ENCODE measurements around the gene MOSMO. TPM values are rescaled to one million over a fixed set of nuclear protein-coding genes. Genes with fewer than 3 reads are reported as not detected.

Gene MOSMO
- total and polyA plus RNA-seq, 10 donors = 9.5 to 35.7 (median 16.8) TPM

GRCh38 chr16:21980032-21980431 lies 27.9 kb upstream of the MOSMO start:
- DNase-seq = no peak
- WGBS, 5 donors = 85 to 96% (median 94%) methylated on average over 4 of the region's 4 CpGs
- TF ChIP-seq CTCF (IDR thresholded peaks at IDR 0.05 in 8 of 11, conservative IDR thresholded peaks at IDR 0.05 in 3 of 11) (no peak), POLR2AphosphoS5 (IDR thresholded peaks at IDR 0.05) (no peak), POLR2A (IDR thresholded peaks at IDR 0.05) (no peak)
- no peaks in the 10 kb centered on the region for H3K4me1 ChIP-seq
- H3K27me3 ChIP-seq (replicated peaks in 1 of 7) = no peaks in the 10 kb centered on the region
- no peak overlapping the region for H3K4me3 ChIP-seq
- intact Hi-C loops (cut with DNase I; ENCODE audit: low total_unique reads) = no loop called here
- no peaks in the 10 kb centered on the region for H3K9me3 ChIP-seq
- H3K36me3 ChIP-seq = peaks cover 7 to 100% (median 100%) of the 10 kb centered on the region in 6 donors
- no peak overlapping the region for H3K27ac ChIP-seq

GRCh38 chr16:21982108-21982507 lies 25.8 kb upstream of the MOSMO start:
- 96 to 99% (median 97%) methylated on average over 5 of the region's 5 CpGs for WGBS, 5 donors
- Histone ChIP-seq H3K4me1 (peaks cover 0 to 17% (median 4%) of the 10 kb centered on the region in 6 donors), H3K27me3 (replicated peaks in 1 of 7) (no peaks in the 10 kb centered on the region), H3K4me3 (no peak overlapping the region), H3K27ac (no peak overlapping the region), H3K9me3 (no peaks in the 10 kb centered on the region), H3K36me3 (peaks cover 5 to 99% (median 90%) of the 10 kb centered on the region in 6 donors)
- DNase-seq = no peak
- intact Hi-C loops (cut with DNase I; ENCODE audit: low total_unique reads) = no loop called here
- no peak for TF ChIP-seq POLR2AphosphoS5 (IDR thresholded peaks at IDR 0.05)
- no peak for TF ChIP-seq CTCF (IDR thresholded peaks at IDR 0.05 in 8 of 11, conservative IDR thresholded peaks at IDR 0.05 in 3 of 11)
- TF ChIP-seq POLR2A (IDR thresholded peaks at IDR 0.05) = no peak

GRCh38 chr16:21984062-21984461 lies 23.8 kb upstream of the MOSMO start:
- H3K36me3 ChIP-seq = peaks cover 5 to 79% (median 71%) of the 10 kb centered on the region in 6 donors

GRCh38 chr16:21985524-21985923 lies 22.4 kb upstream of the MOSMO start:
- peak overlapping the region in 4 of 8 donors; percentile 28 to 46 (median 37) for H3K27ac ChIP-seq
- no peak for TF ChIP-seq CTCF (IDR thresholded peaks at IDR 0.05 in 8 of 11, conservative IDR thresholded peaks at IDR 0.05 in 3 of 11)
- no peaks in the 10 kb centered on the region for H3K27me3 ChIP-seq (replicated peaks in 1 of 7)
- peaks cover 0 to 37% (median 7%) of the 10 kb centered on the region in 6 donors for H3K4me1 ChIP-seq
- no peaks in the 10 kb centered on the region for H3K9me3 ChIP-seq
- H3K36me3 ChIP-seq = peaks cover 0 to 64% (median 56%) of the 10 kb centered on the region in 6 donors
- H3K4me3 ChIP-seq = no peak overlapping the region
- no peak for DNase-seq
- intact Hi-C loops (cut with DNase I; ENCODE audit: low total_unique reads) = no loop called here

More at GRCh38 chr16:21984062-21984461, 23.8 kb upstream of the MOSMO start:
- no peaks in the 10 kb centered on the region for H3K9me3 ChIP-seq
- no peak for DNase-seq
- TF ChIP-seq POLR2A (IDR thresholded peaks at IDR 0.05) = no peak
- TF ChIP-seq CTCF (IDR thresholded peaks at IDR 0.05 in 8 of 11, conservative IDR thresholded peaks at IDR 0.05 in 3 of 11) = no peak
- no peak for TF ChIP-seq POLR2AphosphoS5 (IDR thresholded peaks at IDR 0.05)
- peaks cover 0 to 23% (median 4%) of the 10 kb centered on the region in 6 donors for H3K4me1 ChIP-seq
- WGBS, 5 donors = 90 to 98% (median 94%) methylated on average over 3 of the region's 3 CpGs
- intact Hi-C loops (cut with DNase I; ENCODE audit: low total_unique reads) = no loop called here
- H3K27ac ChIP-seq = no peak overlapping the region
- no peaks in the 10 kb centered on the region for H3K27me3 ChIP-seq (replicated peaks in 1 of 7)
- H3K4me3 ChIP-seq = no peak overlapping the region
